Measurements from ENCODE around the gene PLCB2.

The PLCB2 gene

DNA sequence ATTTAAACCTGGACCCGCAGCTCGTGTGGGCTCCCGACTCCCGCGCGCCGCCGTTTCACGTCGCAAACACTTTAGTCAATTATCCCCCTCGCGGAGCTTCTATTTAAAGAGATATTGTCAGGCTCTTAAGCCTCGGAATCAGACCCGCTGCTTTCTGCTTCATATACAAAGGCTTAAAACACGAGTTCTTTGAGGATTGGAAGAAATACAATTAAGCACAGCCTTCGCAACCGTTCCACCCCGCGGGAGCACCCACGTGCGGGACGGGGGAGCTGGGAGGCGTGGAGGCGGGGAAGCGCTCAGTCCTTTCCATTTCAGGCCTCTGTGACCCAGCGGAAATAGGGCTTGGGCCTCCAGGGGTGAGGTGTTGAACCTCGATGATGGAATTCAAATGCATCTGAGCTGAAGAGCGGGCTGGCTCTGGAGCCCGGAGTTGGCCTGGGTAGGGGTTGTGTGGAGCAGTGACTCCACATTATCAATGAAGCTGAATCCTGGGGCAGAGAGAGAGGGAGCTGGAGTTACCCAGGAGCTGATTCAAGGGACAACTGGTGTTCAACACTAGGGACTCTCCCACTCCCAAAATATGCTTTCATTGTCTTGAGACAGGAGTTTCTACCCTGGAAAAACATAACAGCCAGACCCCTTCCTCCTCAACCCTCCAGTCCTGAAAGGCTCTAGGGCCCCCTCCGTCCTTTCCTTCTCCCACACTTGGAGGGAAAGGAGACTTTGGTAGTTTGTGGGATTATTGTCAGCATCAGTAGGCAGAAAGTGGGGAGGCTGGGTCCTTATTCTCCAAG lies 27.3 kb downstream of the PLCB2 start:
- TF ChIP-seq, protein P1, sequence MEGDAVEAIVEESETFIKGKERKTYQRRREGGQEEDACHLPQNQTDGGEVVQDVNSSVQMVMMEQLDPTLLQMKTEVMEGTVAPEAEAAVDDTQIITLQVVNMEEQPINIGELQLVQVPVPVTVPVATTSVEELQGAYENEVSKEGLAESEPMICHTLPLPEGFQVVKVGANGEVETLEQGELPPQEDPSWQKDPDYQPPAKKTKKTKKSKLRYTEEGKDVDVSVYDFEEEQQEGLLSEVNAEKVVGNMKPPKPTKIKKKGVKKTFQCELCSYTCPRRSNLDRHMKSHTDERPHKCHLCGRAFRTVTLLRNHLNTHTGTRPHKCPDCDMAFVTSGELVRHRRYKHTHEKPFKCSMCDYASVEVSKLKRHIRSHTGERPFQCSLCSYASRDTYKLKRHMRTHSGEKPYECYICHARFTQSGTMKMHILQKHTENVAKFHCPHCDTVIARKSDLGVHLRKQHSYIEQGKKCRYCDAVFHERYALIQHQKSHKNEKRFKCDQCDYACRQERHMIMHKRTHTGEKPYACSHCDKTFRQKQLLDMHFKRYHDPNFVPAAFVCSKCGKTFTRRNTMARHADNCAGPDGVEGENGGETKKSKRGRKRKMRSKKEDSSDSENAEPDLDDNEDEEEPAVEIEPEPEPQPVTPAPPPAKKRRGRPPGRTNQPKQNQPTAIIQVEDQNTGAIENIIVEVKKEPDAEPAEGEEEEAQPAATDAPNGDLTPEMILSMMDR (conservative IDR thresholded peaks at IDR 0.05; ENCODE audit: low read depth, low read length): no peak

DNA sequence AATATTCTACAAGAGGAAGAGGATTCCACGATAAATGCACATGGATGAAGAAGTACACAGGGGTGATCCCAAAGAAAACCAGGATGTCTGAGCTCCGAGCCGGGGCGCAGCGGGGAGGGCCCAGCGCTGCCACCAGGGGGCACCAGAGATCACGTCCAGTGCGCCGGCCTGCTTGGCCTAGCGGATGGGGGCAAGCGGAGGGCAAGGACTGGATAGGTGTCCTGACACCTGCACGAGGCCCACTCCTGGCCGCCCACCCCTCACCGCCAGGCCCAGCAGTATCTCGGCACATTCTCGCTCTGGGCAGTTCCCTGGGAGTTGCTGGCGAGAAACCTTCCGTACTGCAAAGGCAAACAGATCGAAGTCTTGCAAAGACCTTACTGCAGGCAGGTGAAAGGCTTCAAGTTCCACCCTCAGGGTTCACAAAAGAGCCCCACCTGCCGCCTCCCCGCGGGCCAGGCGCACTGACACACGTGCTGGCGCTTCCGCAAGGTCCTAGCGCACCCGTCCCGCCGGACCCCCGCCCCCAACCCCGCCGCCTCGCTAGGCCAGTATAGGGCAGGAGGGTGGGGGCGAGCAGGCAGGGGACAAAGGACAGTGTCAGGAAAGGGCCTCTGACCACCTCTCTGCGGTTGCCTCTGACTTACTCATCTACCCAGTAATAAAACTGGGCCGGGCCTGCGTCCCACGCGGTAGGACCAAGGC lies 28.1 kb downstream of the PLCB2 start:
- TF ChIP-seq, protein P1 (conservative IDR thresholded peaks at IDR 0.05; ENCODE audit: low read depth, low read length): peak; percentile 97
- no peak overlapping the region for H3K4me3 ChIP-seq (ENCODE audit: low read length)
- no peak for DNase-seq (ENCODE audit: low read depth)

More for the DNA sequence above, 27.3 kb downstream of the PLCB2 start:
- H3K4me3 ChIP-seq (ENCODE audit: low read length): no peak overlapping the region
- DNase-seq (ENCODE audit: low read depth): no peak

DNA sequence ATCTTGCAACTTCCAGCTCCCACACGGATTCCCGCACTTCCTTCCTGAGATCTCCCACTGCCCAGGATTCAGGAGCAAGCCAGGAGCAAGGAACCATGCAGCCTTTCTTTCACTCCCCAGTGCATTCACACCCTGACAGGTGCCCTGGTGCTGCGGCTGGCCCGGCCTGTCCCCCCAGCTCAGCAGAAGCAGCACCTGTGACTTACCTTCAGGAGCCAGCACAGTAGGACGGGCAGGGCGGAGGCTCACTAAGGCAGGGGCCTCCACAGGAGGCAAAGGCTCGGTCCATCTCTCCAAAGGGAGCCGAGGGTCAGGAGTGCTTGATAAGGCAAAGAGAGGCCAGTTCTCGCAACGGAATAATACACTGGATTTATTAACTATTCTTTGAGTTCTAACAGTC lies 29.7 kb downstream of the PLCB2 start:
- TF ChIP-seq, protein P1 (conservative IDR thresholded peaks at IDR 0.05; ENCODE audit: low read depth, low read length): no peak
- no peak overlapping the region for H3K4me3 ChIP-seq (ENCODE audit: low read length)
- DNase-seq (ENCODE audit: low read depth): no peak

DNA sequence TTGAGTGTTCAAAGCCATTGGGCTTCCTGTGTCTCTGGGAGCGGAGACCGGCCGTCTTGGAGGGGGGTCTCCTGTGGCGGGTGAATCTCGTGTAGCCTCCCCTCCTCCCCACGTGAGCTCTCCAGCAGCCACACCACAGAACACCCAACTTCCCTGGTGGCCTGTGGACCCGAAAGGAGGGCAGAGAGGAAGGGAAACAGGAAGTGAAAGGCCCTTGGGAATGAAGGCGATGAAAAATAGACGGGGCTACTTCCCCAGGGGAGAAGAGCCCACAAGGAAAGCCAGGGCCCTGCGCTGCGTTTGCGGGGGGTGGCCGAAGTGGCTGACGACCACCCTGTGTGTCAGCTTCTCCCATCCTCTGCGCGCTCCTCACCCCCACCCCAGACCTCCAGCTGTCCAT lies 30.3 kb downstream of the PLCB2 start:
- no peak overlapping the region for H3K4me3 ChIP-seq (ENCODE audit: low read length)
- DNase-seq (ENCODE audit: low read depth): no peak
- TF ChIP-seq, protein P1 (conservative IDR thresholded peaks at IDR 0.05; ENCODE audit: low read depth, low read length): no peak

DNA sequence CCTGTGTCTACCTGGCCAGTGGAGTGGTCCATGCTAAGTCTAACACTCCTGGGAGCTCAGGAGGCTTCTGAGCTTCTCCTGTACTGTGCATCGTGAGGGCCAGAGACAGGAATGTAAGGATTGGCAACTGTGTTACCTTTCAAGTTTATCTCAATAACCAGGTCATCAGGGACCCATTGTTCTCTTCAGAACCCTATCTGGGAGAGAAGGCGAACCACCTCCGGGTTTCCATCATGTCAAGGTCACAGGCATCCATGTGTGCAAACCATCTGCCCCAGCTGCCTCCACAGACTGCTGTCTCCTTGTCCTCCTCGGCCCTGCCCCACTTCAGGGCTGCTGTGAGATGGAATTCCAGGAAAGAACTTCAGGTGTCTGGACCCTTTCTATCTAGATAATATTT lies 30.8 kb downstream of the PLCB2 start:
- no peak for DNase-seq (ENCODE audit: low read depth)
- no peak overlapping the region for H3K4me3 ChIP-seq (ENCODE audit: low read length)
- TF ChIP-seq, protein P1 (conservative IDR thresholded peaks at IDR 0.05; ENCODE audit: low read depth, low read length): no peak

DNA sequence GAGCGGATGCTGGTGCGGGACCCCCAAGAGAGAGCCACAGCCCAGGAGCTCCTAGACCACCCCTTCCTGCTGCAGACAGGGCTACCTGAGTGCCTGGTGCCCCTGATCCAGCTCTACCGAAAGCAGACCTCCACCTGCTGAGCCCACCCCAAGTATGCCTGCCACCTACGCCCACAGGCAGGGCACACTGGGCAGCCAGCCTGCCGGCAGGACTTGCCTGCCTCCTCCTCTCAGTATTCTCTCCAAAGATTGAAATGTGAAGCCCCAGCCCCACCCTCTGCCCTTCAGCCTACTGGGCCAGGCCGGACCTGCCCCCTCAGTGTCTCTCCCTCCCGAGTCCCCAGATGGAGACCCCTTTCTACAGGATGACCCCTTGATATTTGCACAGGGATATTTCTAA lies 31.8 kb downstream of the PLCB2 start:
- H3K4me3 ChIP-seq (ENCODE audit: low read length): no peak overlapping the region
- DNase-seq (ENCODE audit: low read depth): no peak
- TF ChIP-seq, protein P1 (conservative IDR thresholded peaks at IDR 0.05; ENCODE audit: low read depth, low read length): no peak

DNA sequence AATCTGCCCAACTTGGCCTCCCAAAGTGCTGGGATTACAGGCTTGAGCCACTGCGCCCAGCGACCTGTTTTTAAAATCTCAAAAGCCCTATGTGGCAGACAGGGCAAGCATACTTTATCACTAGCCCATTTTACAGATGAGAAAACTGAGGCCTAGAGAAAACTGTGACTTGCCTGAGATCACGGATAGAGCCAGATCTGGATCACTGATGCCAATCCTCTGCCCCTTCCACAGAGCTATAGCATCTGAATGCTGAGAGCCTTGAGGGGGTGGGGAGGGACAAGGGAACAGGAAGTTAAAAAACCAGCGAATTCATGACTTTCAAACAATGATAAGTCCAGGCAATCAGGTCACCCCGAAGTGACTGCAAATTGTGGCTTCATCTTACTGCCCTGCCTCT lies 32.2 kb downstream of the PLCB2 start:
- DNase-seq (ENCODE audit: low read depth): no peak
- TF ChIP-seq, protein P1 (conservative IDR thresholded peaks at IDR 0.05; ENCODE audit: low read depth, low read length): no peak
- no peak overlapping the region for H3K4me3 ChIP-seq (ENCODE audit: low read length)
